ENCODE results near the gene SYT17. TPM values are rescaled to one million over a fixed set of nuclear protein-coding genes. Genes with fewer than 3 reads are reported as not detected.

SYT17 gene
- total and polyA plus RNA-seq, 12 donors: 0.20 to 1.3 (median 0.59) TPM

DNA sequence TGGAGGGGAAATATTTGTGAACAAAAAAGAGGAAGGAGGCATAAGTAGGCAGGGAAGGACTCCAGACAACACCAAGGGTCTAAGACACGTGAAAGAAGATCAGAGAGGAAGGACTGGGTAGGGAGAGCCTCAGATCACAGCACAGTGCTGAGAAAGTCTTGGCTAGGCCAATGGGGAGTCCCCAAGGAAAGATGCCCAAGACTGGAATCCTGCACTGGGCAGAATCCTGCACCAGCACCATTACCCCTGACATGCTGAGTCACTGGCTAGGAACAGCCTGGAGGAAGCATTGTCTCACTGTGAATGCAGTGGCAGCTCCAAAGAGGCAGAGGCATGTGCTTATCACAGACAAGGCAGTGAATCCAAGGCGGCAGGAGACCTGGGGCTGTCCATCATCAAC lies 136.7 kb downstream of the SYT17 start:
- no peaks in the 10 kb centered on the region for H3K36me3 ChIP-seq
- no peaks in the 10 kb centered on the region for H3K4me1 ChIP-seq
- DNase-seq: no peak
- intact Hi-C loops (cut with DNase I): no loop called here
- H3K9me3 ChIP-seq: no peaks in the 10 kb centered on the region
- TF ChIP-seq, protein P1, sequence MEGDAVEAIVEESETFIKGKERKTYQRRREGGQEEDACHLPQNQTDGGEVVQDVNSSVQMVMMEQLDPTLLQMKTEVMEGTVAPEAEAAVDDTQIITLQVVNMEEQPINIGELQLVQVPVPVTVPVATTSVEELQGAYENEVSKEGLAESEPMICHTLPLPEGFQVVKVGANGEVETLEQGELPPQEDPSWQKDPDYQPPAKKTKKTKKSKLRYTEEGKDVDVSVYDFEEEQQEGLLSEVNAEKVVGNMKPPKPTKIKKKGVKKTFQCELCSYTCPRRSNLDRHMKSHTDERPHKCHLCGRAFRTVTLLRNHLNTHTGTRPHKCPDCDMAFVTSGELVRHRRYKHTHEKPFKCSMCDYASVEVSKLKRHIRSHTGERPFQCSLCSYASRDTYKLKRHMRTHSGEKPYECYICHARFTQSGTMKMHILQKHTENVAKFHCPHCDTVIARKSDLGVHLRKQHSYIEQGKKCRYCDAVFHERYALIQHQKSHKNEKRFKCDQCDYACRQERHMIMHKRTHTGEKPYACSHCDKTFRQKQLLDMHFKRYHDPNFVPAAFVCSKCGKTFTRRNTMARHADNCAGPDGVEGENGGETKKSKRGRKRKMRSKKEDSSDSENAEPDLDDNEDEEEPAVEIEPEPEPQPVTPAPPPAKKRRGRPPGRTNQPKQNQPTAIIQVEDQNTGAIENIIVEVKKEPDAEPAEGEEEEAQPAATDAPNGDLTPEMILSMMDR (IDR thresholded peaks at IDR 0.05): no peak
- H3K27me3 ChIP-seq: peaks cover 0 to 26% (median 3%) of the 10 kb centered on the region in 7 donors
- peak in 3 of 8 donors; percentile 18 to 39 (median 28) for ATAC-seq
- no peak overlapping the region for H3K27ac ChIP-seq
- no peak overlapping the region for H3K4me3 ChIP-seq
- WGBS, 2 donors: 7 to 33% methylated on average over 2 of the region's 2 CpGs

DNA sequence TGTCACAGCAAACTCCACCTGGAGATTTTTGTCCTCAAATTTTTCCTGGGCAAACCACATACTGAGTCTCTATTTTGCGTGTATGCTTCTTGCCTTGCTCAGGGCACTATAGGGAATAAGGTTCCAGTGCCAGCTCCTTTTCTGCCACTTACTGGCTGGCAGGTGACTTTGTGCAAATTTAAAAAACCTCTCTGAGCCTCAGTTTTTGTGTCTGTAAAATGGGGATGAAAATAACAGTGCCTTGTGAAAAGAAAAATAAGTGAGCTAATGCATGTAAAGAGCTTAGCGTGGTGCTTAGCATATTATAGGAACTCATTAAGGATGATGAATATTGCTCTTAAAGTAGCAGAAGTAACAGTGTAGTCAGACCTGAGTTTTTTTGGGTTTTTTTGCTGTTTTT lies 137.4 kb downstream of the SYT17 start:
- TF ChIP-seq, protein P1 (IDR thresholded peaks at IDR 0.05): no peak
- intact Hi-C loops (cut with DNase I): no loop called here
- H3K9me3 ChIP-seq: no peaks in the 10 kb centered on the region
- no peaks in the 10 kb centered on the region for H3K4me1 ChIP-seq
- ATAC-seq: no peak
- DNase-seq: no peak
- no peak overlapping the region for H3K4me3 ChIP-seq
- peaks cover 0 to 24% (median 0%) of the 10 kb centered on the region in 7 donors for H3K27me3 ChIP-seq
- H3K27ac ChIP-seq: no peak overlapping the region
- 85 to 89% methylated on average over 2 of the region's 2 CpGs for whole genome bisulfite sequencing, 2 donors
- no peaks in the 10 kb centered on the region for H3K36me3 ChIP-seq

DNA sequence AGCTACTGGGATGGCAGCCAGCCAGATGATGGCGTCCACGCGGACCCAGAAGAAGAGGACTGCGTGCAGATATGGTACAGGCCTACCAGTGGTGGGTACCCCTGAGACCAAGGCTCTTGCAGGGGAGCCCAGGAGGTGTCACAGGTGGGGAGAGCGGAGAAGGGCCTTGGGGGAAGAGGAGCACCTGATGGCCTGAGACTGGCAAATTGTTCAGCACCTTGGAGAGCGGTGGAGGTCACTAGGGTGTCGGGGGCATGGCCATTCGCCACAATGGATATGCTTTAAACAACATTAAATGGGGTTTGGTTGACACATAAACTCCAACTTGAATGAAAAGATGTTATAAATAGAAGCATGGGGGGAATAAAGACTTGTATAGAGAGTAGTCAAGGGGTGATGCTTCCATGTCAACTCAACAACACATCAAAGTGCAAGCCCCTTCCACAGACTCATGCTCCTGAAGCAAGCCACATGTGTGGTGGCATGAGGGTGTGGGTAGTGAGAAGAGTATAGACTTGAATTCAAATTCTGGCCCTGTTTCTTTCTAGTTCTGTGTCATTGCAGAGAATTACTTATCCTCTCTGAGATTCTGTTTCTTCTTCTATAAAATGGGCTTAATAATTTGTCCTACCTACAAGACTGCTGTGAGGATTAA lies 139.7 kb downstream of the SYT17 start:
- 58 to 65% methylated on average over 8 of the region's 8 CpGs for WGBS, 2 donors
- H3K4me3 ChIP-seq: no peak overlapping the region
- H3K9me3 ChIP-seq: no peaks in the 10 kb centered on the region
- no peak for ATAC-seq
- H3K4me1 ChIP-seq: no peaks in the 10 kb centered on the region
- H3K27me3 ChIP-seq: peaks cover 0 to 24% (median 0%) of the 10 kb centered on the region in 7 donors
- no peaks in the 10 kb centered on the region for H3K36me3 ChIP-seq
- H3K27ac ChIP-seq: no peak overlapping the region
- no peak for DNase-seq
- TF ChIP-seq, protein P1 (IDR thresholded peaks at IDR 0.05): no peak
- intact Hi-C loops (cut with DNase I): no loop called here

DNA sequence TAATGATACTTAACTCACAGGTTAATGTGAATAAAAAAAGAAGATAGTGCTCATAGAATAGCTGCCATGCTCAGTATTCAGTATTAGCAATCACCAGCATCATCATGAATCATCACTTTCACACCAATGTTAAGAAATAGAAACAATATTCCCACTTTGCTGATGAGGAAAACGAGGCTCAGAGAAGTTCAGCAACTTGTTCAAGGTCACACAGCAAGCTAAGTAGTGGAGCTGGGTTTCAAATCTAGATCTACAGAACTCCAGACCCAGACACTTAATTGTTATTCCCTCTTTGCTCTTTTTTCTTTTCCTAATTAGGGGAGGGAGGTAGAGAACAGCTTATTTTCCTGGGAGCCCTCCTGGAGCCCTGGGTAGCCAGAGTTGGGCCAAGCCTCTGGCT lies 140.4 kb downstream of the SYT17 start:
- ATAC-seq: no peak
- Histone ChIP-seq H3K27me3 (peaks cover 0 to 24% (median 0%) of the 10 kb centered on the region in 7 donors), H3K9me3 (no peaks in the 10 kb centered on the region), H3K4me1 (no peaks in the 10 kb centered on the region), H3K27ac (no peak overlapping the region), H3K36me3 (no peaks in the 10 kb centered on the region), H3K4me3 (no peak overlapping the region)
- 44 to 62% methylated on average over 1 of the region's 1 CpG for whole genome bisulfite sequencing, 2 donors
- intact Hi-C loops (cut with DNase I): no loop called here
- DNase-seq: no peak
- TF ChIP-seq, protein P1 (IDR thresholded peaks at IDR 0.05): no peak
